ENCODE measurements around the gene KIAA0040.

The KIAA0040 gene

GRCh38 chr1:175211656-175212055 lies 19.1 kb upstream of the KIAA0040 start:
- in situ Hi-C loops (cut with MboI; ENCODE audit: low sequenced_read_pairs, unreplicated experiment), result no loop called here
- TF ChIP-seq CTCF (IDR thresholded peaks at IDR 0.05; ENCODE audit: borderline replicate concordance, control extremely low read depth, extremely low read depth, insufficient read depth, missing control alignments), result no peak

GRCh38 chr1:175210744-175211143 lies 18.2 kb upstream of the KIAA0040 start:
- in situ Hi-C loops (cut with MboI; ENCODE audit: low sequenced_read_pairs, unreplicated experiment), result no loop called here
- no peak for TF ChIP-seq CTCF (IDR thresholded peaks at IDR 0.05; ENCODE audit: borderline replicate concordance, control extremely low read depth, extremely low read depth, insufficient read depth, missing control alignments)
- no peak for DNase-seq (ENCODE audit: low spot score)

More at GRCh38 chr1:175211656-175212055, 19.1 kb upstream of the KIAA0040 start:
- DNase-seq (ENCODE audit: low spot score), result no peak

- TF ChIP-seq CTCF (IDR thresholded peaks at IDR 0.05; ENCODE audit: borderline replicate concordance, control extremely low read depth, extremely low read depth, insufficient read depth, missing control alignments), result no peak
- in situ Hi-C loops (cut with MboI; ENCODE audit: low sequenced_read_pairs, unreplicated experiment), result no loop called here
- no peak for DNase-seq (ENCODE audit: low spot score)
Measured at GRCh38 chr1:175209493-175209921, 16.9 kb upstream of the KIAA0040 start.

- TF ChIP-seq CTCF (IDR thresholded peaks at IDR 0.05; ENCODE audit: borderline replicate concordance, control extremely low read depth, extremely low read depth, insufficient read depth, missing control alignments), result no peak
- DNase-seq (ENCODE audit: low spot score), result no peak
- in situ Hi-C loops (cut with MboI; ENCODE audit: low sequenced_read_pairs, unreplicated experiment), result no loop called here
Measured at GRCh38 chr1:175208773-175209492, 16.4 kb upstream of the KIAA0040 start.

GRCh38 chr1:175207971-175208370 lies 15.4 kb upstream of the KIAA0040 start:
- TF ChIP-seq CTCF (IDR thresholded peaks at IDR 0.05; ENCODE audit: borderline replicate concordance, control extremely low read depth, extremely low read depth, insufficient read depth, missing control alignments), result no peak
- in situ Hi-C loops (cut with MboI; ENCODE audit: low sequenced_read_pairs, unreplicated experiment), result no loop called here
- DNase-seq (ENCODE audit: low spot score), result no peak

- no peak for TF ChIP-seq CTCF (IDR thresholded peaks at IDR 0.05; ENCODE audit: borderline replicate concordance, control extremely low read depth, extremely low read depth, insufficient read depth, missing control alignments)
- DNase-seq (ENCODE audit: low spot score), result no peak
- in situ Hi-C loops (cut with MboI; ENCODE audit: low sequenced_read_pairs, unreplicated experiment), result no loop called here
Measured at GRCh38 chr1:175206687-175207086, 14.1 kb upstream of the KIAA0040 start.

All from GM13976 (cell line).